HepG2 (cell line): ENCODE measurements around the gene FBXO2. TPM values are rescaled to one million over a fixed set of nuclear protein-coding genes. Genes with fewer than 3 reads are reported as not detected.

Experiments
- AKAP8 ChIP-seq: sonication (generic); formaldehyde crosslinking; IDR thresholded peaks from 2 replicates; pipeline ENCODE4 v1.5.1; 2020; ENCODE audit warnings: mild to moderate bottlenecking, missing genetic modification reagents
- ARHGAP35 ChIP-seq: sonication (generic); formaldehyde crosslinking; IDR thresholded peaks from 2 replicates; pipeline ENCODE4 v1.9.0; 2022; ENCODE audit warnings: mild to moderate bottlenecking, inconsistent platforms, moderate library complexity, missing genetic modification reagents, borderline replicate concordance
- DNMT3B ChIP-seq: conservative IDR thresholded peaks from 2 replicates; pipeline ENCODE4 v1.6.1; 2016; ENCODE audit warnings: missing biosample characterization, control low read depth
- FOSL2 ChIP-seq: sonication (generic); formaldehyde crosslinking; IDR thresholded peaks from 2 replicates; pipeline ENCODE4 v1.4.0; 2020; ENCODE audit warnings: missing genetic modification reagents
- GATAD1 ChIP-seq: IDR thresholded peaks from 2 replicates; pipeline ENCODE4 v1.6.1; 2016; ENCODE audit warnings: missing genetic modification reagents, missing compliant biosample characterization
- HOXA9 ChIP-seq: sonication (generic); formaldehyde crosslinking; IDR thresholded peaks from 2 replicates; pipeline ENCODE4 v1.8.1; 2022; ENCODE audit warnings: missing genetic modification reagents, mild to moderate bottlenecking, moderate library complexity, borderline replicate concordance
- ISX ChIP-seq: sonication (generic); formaldehyde crosslinking; conservative IDR thresholded peaks from 2 replicates; pipeline ENCODE4 v1.5.0; 2020; ENCODE audit warnings: missing genetic modification reagents
- KDM6A ChIP-seq: IDR thresholded peaks from 2 replicates; pipeline ENCODE4 v1.6.1; 2016; ENCODE audit warnings: low read depth
- MAZ ChIP-seq, 2 experiments: sonication (generic) in 1 of 2; formaldehyde crosslinking in 1 of 2; IDR thresholded peaks; 2 replicates each; pipeline versions ENCODE4 v1.5.0 to v1.6.1; 2012 to 2020; ENCODE audit warnings: low read depth in 2 of 2, mild to moderate bottlenecking in 2 of 2, borderline replicate concordance in 1 of 2, improper control_type of control experiment in 1 of 2, low read length in 1 of 2, missing genetic modification reagents in 1 of 2, moderate library complexity in 1 of 2
- MED1 ChIP-seq: sonication (generic); formaldehyde crosslinking; IDR thresholded peaks from 2 replicates; pipeline ENCODE4 v1.4.0; 2020; ENCODE audit warnings: missing genetic modification reagents
- MIER2 ChIP-seq: IDR thresholded peaks from 2 replicates; pipeline ENCODE4 v1.6.1; 2016; ENCODE audit warnings: missing biosample characterization, missing genetic modification reagents
- NKX3-1 ChIP-seq: sonication (generic); formaldehyde crosslinking; IDR thresholded peaks from 2 replicates; pipeline ENCODE4 v1.5.0; 2020; ENCODE audit warnings: missing genetic modification reagents
- NR1H2 ChIP-seq: sonication (generic); formaldehyde crosslinking; IDR thresholded peaks from 2 replicates; pipeline ENCODE4 v1.8.1; 2022; ENCODE audit warnings: low read depth, missing genetic modification reagents, borderline replicate concordance
- POLR2AphosphoS2 ChIP-seq: IDR thresholded peaks from 2 replicates; pipeline ENCODE4 v1.6.1; 2011; ENCODE audit warnings: low read depth, low read length, improper control_type of control experiment
- RAD21 ChIP-seq: fragments of 450-650 bp; formaldehyde crosslinking; IDR thresholded peaks from 2 replicates; pipeline ENCODE4 v1.5.0; 2020; ENCODE audit warnings: mild to moderate bottlenecking
- SMARCE1 ChIP-seq: fragments of 450-650 bp; IDR thresholded peaks from 2 replicates; pipeline ENCODE4 v1.6.1; 2017; ENCODE audit warnings: borderline replicate concordance
- SP1 ChIP-seq, 2 experiments: fragments of 450-650 bp in 1 of 2; sonication (generic) in 1 of 2; formaldehyde crosslinking in 1 of 2; IDR thresholded peaks; 2 replicates each; pipeline versions ENCODE4 v1.4.0 to v1.6.1; 2016 to 2020; ENCODE audit warnings: missing genetic modification reagents in 1 of 2
- SRSF9 ChIP-seq: fragments of 200-400 bp; formaldehyde crosslinking; IDR thresholded peaks from 2 replicates; pipeline ENCODE4 v1.6.1; 2018; ENCODE audit warnings: borderline replicate concordance, mild to moderate bottlenecking, low read depth, low read length; ENCODE audit not compliant: insufficient read depth, poor library complexity, severe bottlenecking
- TBX3 ChIP-seq: fragments of 450-650 bp; IDR thresholded peaks from 2 replicates; pipeline ENCODE4 v1.6.1; 2017; ENCODE audit warnings: antibody characterized with exemption, mild to moderate bottlenecking, inconsistent platforms, borderline replicate concordance
- TGIF2 ChIP-seq: IDR thresholded peaks from 2 replicates; pipeline ENCODE4 v1.6.1; 2016; ENCODE audit warnings: control low read depth, missing compliant biosample characterization
- WIZ ChIP-seq: sonication (generic); formaldehyde crosslinking; IDR thresholded peaks from 2 replicates; pipeline ENCODE4 v1.5.1; 2020; ENCODE audit warnings: mild to moderate bottlenecking, missing genetic modification reagents
- ZMAT3 ChIP-seq: sonication (generic); formaldehyde crosslinking; conservative IDR thresholded peaks from 2 replicates; pipeline ENCODE4 v1.7.0; 2021; ENCODE audit warnings: missing genetic modification reagents
- ZMAT5 ChIP-seq: sonication (generic); formaldehyde crosslinking; IDR thresholded peaks from 2 replicates; pipeline ENCODE4 v1.5.0; 2020; ENCODE audit warnings: mild to moderate bottlenecking, low read depth, missing genetic modification reagents, borderline replicate concordance
- ZNF230 ChIP-seq: sonication (generic); formaldehyde crosslinking; IDR thresholded peaks from 2 replicates; pipeline ENCODE4 v1.4.0; 2020; ENCODE audit warnings: mild to moderate bottlenecking, missing genetic modification reagents
- ZNF432 ChIP-seq: sonication (generic); formaldehyde crosslinking; IDR thresholded peaks from 2 replicates; pipeline ENCODE4 v1.5.0; 2020; ENCODE audit warnings: missing genetic modification reagents, mild to moderate bottlenecking, borderline replicate concordance
- ZNF891 ChIP-seq: sonication (generic); formaldehyde crosslinking; IDR thresholded peaks from 2 replicates; pipeline ENCODE4 v1.5.0; 2020; ENCODE audit warnings: mild to moderate bottlenecking, missing genetic modification reagents
- polyA plus RNA-seq, 8 experiments: library from polyadenylated mRNA; depleted of rRNA in 3 of 8; stranded (reverse) in 7 of 8; unstranded in 1 of 8; fragments of >200 nt; fragmentation: Illumina TruSeq in 4 of 8; extraction: Trizol in 4 of 8; gene quantifications; 2 replicates each; pipeline versions ENCODE4 v1.2.1 to v1.2.3, GENCODE V29; 2011 to 2016; ENCODE audit warnings: low read depth in 4 of 8, missing spikeins in 1 of 8, mixed read lengths in 1 of 8; ENCODE audit not compliant: insufficient read depth in 1 of 8
- total RNA-seq, 5 experiments: library from RNA; depleted of rRNA; stranded (reverse); fragments of >200 nt; fragmentation: Illumina TruSeq; extraction: Trizol; gene quantifications; 2 replicates each; pipeline ENCODE4 v1.2.3, GENCODE V29; 2016; ENCODE audit warnings: low read depth in 1 of 5
- TF ChIP-seq, protein P1 (sequence below): sonication (generic); formaldehyde crosslinking; IDR thresholded peaks from 2 replicates; pipeline ENCODE4 v1.4.0; 2020; ENCODE audit warnings: missing genetic modification reagents
- TF ChIP-seq, protein P2 (sequence below): IDR thresholded peaks from 2 replicates; pipeline ENCODE4 v1.6.1; 2016

Gene FBXO2
- total and polyA plus RNA-seq, 2 of the 13 experiments (the other 11 are each of a cell fraction or from before 2014, with no cell fraction given) = 79.3 to 112 TPM

DNA sequence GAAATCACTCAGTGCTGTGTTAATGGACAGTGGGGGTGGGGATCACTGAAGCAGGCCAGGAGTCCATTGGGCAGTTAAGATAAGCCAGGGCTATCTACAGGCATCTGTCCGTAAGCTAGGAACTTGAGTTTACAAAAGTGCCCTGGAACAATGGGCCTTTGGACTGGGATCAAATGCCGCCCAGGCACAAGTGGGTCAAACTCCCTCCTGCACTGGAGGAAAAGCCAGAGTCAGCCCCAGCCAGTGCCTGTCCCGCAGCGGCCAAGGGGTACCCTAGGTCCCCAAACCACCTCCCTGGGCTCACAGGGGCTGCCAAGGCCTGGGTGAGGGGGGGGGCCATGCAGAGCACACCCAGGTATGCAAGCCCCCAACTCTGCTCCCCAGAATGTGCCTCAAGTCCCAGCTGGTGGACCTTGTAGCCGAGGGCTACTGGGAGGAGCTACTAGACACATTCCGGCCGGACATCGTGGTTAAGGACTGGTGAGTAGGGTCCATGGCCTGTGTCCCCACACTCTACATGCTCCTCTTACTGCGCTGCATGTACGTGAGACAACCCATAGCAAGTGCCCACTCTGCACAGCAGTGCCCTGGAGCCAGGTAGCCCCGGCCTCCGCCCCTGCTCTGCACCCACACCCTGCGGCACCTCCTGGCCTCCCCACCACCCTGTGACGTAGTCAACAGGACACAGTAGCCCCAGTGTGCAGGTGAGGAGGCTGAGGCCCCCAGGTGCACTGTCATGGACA lies 17.5 kb upstream of the FBXO2 start (continued):
- no peak for TF ChIP-seq MAZ (IDR thresholded peaks at IDR 0.05; ENCODE audit: borderline replicate concordance, low read depth, low read length)
- no peak; the same call in 1 of the 2 replicates for TF ChIP-seq MAZ (CRISPR knock-in tag; IDR thresholded peaks at IDR 0.05; ENCODE audit: low read depth)
- TF ChIP-seq, protein P1, sequence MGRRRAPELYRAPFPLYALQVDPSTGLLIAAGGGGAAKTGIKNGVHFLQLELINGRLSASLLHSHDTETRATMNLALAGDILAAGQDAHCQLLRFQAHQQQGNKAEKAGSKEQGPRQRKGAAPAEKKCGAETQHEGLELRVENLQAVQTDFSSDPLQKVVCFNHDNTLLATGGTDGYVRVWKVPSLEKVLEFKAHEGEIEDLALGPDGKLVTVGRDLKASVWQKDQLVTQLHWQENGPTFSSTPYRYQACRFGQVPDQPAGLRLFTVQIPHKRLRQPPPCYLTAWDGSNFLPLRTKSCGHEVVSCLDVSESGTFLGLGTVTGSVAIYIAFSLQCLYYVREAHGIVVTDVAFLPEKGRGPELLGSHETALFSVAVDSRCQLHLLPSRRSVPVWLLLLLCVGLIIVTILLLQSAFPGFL (CRISPR knock-in tag) = no peak
- peak; percentile 51; the same call in 1 of the 2 replicates for TF ChIP-seq AKAP8 (CRISPR knock-in tag)
- no peak for TF ChIP-seq TGIF2
- TF ChIP-seq ZMAT3 (CRISPR knock-in tag) = no peak
- no peak for TF ChIP-seq WIZ (CRISPR knock-in tag)
- no peak for TF ChIP-seq NR1H2 (CRISPR knock-in tag)
- no peak for TF ChIP-seq GATAD1
- no peak for TF ChIP-seq SRSF9
- TF ChIP-seq NKX3-1 (CRISPR knock-in tag) = peak; percentile 50; the same call in 1 of the 2 replicates
- no peak for TF ChIP-seq MIER2 (CRISPR knock-in tag)
- peak; percentile 80 for TF ChIP-seq MED1 (CRISPR knock-in tag)
- TF ChIP-seq SP1 (IDR thresholded peaks at IDR 0.05) = no peak
- no peak for TF ChIP-seq SP1 (CRISPR knock-in tag; IDR thresholded peaks at IDR 0.05)
- TF ChIP-seq KDM6A (CRISPR knock-in tag) = peak; percentile 50; the same call in 1 of the 2 replicates
- no peak for TF ChIP-seq POLR2AphosphoS2
- no peak for TF ChIP-seq ISX
- TF ChIP-seq ZMAT5 (CRISPR knock-in tag) = no peak
- TF ChIP-seq ZNF230 (CRISPR knock-in tag) = no peak
- no peak for TF ChIP-seq HOXA9 (CRISPR knock-in tag)
- no peak; the same call in 1 of the 2 replicates for TF ChIP-seq ZNF891 (CRISPR knock-in tag)
- no peak; the same call in 1 of the 2 replicates for TF ChIP-seq ARHGAP35
- TF ChIP-seq SMARCE1 = no peak
- TF ChIP-seq TBX3 = no peak
- no peak for TF ChIP-seq DNMT3B (CRISPR knock-in tag)
- 0 out of 2 replicates have a peak, but pooled peaks have one; percentile 20 for TF ChIP-seq RAD21 (CRISPR knock-in tag)
- no peak for TF ChIP-seq FOSL2 (CRISPR knock-in tag)
- TF ChIP-seq, protein P2, sequence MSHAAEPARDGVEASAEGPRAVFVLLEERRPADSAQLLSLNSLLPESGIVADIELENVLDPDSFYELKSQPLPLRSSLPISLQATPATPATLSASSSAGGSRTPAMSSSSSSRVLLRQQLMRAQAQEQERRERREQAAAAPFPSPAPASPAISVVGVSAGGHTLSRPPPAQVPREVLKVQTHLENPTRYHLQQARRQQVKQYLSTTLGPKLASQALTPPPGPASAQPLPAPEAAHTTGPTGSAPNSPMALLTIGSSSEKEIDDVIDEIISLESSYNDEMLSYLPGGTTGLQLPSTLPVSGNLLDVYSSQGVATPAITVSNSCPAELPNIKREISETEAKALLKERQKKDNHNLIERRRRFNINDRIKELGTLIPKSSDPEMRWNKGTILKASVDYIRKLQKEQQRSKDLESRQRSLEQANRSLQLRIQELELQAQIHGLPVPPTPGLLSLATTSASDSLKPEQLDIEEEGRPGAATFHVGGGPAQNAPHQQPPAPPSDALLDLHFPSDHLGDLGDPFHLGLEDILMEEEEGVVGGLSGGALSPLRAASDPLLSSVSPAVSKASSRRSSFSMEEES (CRISPR knock-in tag) = no peak
- no peak for TF ChIP-seq ZNF432
